Transverse colon (tissue), 4 donors: Measurements from ENCODE around the gene ZSWIM7.

ENCODE experiments used
- POLR2A ChIP-seq: fragments of 450-650 bp; IDR thresholded peaks from one replicate; pipeline ENCODE4 v1.6.1; 2016; ENCODE audit warnings: antibody characterized with exemption, mild to moderate bottlenecking, moderate library complexity
- POLR2AphosphoS5 ChIP-seq, 3 donors: sonication (generic); formaldehyde crosslinking; IDR thresholded peaks; one replicate each; pipeline ENCODE4 v1.6.1; 2016; ENCODE audit warnings: antibody characterized with exemption in 3 of 3
- TF ChIP-seq, protein P1 (sequence below), 5 experiments: fragments of 200-600 bp in 3 of 5; fragments of 450-650 bp in 2 of 5; sonication (generic) in 3 of 5; IDR thresholded peaks; 1 replicate in 2 of 5; 2 replicates in 3 of 5; pipeline ENCODE4 v1.5.1; 2016 to 2017; ENCODE audit warnings: antibody characterized with exemption in 5 of 5, inconsistent platforms in 3 of 5, mild to moderate bottlenecking in 2 of 5, moderate library complexity in 1 of 5

DNA sequence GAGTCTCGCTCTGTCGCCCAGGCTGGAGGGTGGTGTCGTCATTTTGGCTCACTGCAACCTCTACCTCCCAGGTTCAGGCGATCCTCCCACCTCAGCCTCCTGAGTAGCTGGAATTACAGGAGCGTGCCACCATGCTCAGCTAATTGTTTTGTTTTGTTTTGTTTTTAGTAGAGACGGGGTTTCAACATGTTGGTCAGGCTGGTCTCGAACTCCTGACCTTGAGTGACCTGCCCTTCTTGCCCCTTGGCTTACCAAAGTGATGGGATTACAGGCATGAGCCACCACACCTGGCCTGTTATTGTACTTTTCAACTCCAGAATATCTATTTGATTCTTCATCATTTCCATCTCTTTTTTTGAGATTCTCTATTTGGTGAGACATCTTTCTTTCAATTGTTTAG, 63.6 kb downstream of the ZSWIM7 start:
- no peak for TF ChIP-seq POLR2AphosphoS5 (IDR thresholded peaks at IDR 0.05)
- TF ChIP-seq, protein P1, sequence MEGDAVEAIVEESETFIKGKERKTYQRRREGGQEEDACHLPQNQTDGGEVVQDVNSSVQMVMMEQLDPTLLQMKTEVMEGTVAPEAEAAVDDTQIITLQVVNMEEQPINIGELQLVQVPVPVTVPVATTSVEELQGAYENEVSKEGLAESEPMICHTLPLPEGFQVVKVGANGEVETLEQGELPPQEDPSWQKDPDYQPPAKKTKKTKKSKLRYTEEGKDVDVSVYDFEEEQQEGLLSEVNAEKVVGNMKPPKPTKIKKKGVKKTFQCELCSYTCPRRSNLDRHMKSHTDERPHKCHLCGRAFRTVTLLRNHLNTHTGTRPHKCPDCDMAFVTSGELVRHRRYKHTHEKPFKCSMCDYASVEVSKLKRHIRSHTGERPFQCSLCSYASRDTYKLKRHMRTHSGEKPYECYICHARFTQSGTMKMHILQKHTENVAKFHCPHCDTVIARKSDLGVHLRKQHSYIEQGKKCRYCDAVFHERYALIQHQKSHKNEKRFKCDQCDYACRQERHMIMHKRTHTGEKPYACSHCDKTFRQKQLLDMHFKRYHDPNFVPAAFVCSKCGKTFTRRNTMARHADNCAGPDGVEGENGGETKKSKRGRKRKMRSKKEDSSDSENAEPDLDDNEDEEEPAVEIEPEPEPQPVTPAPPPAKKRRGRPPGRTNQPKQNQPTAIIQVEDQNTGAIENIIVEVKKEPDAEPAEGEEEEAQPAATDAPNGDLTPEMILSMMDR (IDR thresholded peaks at IDR 0.05): no peak
- no peak for TF ChIP-seq POLR2A
